BLaER1 (cell line): ENCODE results near the gene LRRTM1.

ENCODE experiments used
- H3K27ac ChIP-seq: shearing (Covaris generic); formaldehyde crosslinking; 2 replicates; pipeline ENCODE4 v1.8.1; 2022
- H3K27me3 ChIP-seq: shearing (Covaris generic); formaldehyde crosslinking; 2 replicates; pipeline ENCODE4 v1.8.1; 2022
- H3K36me3 ChIP-seq: shearing (Covaris generic); formaldehyde crosslinking; 2 replicates; pipeline ENCODE4 v1.8.1; 2022
- H3K4me1 ChIP-seq: shearing (Covaris generic); formaldehyde crosslinking; 2 replicates; pipeline ENCODE4 v1.8.1; 2022
- H3K4me2 ChIP-seq: shearing (Covaris generic); formaldehyde crosslinking; 2 replicates; pipeline ENCODE4 v1.8.1; 2022
- H3K4me3 ChIP-seq: shearing (Covaris generic); formaldehyde crosslinking; 2 replicates; pipeline ENCODE4 v1.8.1; 2022
- H3K9ac ChIP-seq: shearing (Covaris generic); formaldehyde crosslinking; 2 replicates; pipeline ENCODE4 v1.8.1; 2022
- H3K9me3 ChIP-seq: shearing (Covaris generic); formaldehyde crosslinking; 2 replicates; pipeline ENCODE4 v1.8.1; 2022
- H4K20me1 ChIP-seq: shearing (Covaris generic); formaldehyde crosslinking; 2 replicates; pipeline ENCODE4 v1.8.1; 2022
- Cebpa-rat ChIP-seq: shearing (Covaris generic); IDR thresholded peaks from 2 replicates; pipeline ENCODE4 v1.8.1; 2022

LRRTM1 gene

DNA sequence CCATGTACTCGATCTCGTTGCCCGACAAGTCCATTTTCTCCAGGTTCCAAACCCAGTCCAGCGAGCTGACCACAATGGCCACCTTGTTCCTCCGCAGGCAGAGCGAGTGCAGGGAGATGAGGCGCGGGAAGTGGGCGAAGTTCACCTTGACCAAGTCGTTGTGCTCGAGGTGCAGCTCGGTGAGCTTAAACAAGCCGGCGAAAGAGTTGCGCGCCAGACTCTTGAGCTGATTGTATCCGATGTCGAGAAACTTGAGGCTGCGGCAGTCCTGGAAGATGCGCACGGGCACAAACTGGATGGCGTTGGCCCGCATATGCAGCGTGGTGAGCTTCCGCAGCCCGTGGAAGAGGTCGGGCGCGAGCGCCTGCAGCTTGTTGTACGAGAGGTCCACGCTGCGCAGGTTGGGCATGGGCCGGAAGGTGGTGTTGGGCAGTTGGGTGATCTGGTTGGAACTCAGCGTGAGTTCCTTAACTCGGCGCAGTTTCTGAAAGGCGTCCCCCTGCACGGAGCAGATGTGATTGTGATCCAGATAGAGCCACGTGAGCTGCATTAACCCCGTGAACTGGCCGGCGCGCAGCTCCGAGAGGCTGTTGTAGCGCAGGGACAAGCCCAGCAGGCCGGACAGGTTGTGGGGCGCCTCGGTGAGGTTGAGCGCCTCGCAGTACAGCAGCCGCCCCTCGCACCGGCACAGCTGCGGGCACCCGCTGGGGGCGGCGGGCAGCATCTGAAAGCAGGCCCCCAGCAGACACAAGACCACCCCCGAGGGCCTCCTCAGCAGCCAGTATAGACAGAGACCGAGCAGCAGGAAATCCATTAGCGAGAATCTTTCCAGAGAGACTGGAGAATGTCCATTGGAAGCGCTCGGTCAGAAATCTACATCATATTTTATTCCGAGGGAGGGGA is 1.3 kb downstream of the LRRTM1 start:
- H3K4me3 ChIP-seq = no peak overlapping the region; the same call in 1 of the 2 replicates
- H3K4me1 ChIP-seq = peaks cover 6% of the 10 kb centered on the region
- peak overlapping the region; percentile 93 for H3K4me2 ChIP-seq
- H4K20me1 ChIP-seq = no peaks in the 10 kb centered on the region
- no peaks in the 10 kb centered on the region for H3K36me3 ChIP-seq
- no peak overlapping the region for H3K27ac ChIP-seq
- H3K9me3 ChIP-seq = peaks cover 21% of the 10 kb centered on the region
- TF ChIP-seq Cebpa-rat = no peak
- peaks cover 44% of the 10 kb centered on the region for H3K27me3 ChIP-seq
- H3K9ac ChIP-seq = no peak overlapping the region

- H3K27me3 ChIP-seq = peaks cover 44% of the 10 kb centered on the region
- no peak overlapping the region for H3K27ac ChIP-seq
- no peak overlapping the region for H3K4me2 ChIP-seq
- peaks cover 21% of the 10 kb centered on the region for H3K9me3 ChIP-seq
- no peak for TF ChIP-seq Cebpa-rat
- H3K9ac ChIP-seq = no peak overlapping the region
- H4K20me1 ChIP-seq = no peaks in the 10 kb centered on the region
- H3K4me1 ChIP-seq = peaks cover 6% of the 10 kb centered on the region
- no peaks in the 10 kb centered on the region for H3K36me3 ChIP-seq
- no peak overlapping the region for H3K4me3 ChIP-seq
Measured at GRCh38 chr2:80302314-80303005, 2.1 kb downstream of the LRRTM1 start.

- Histone ChIP-seq H3K27ac (no peak overlapping the region), H3K36me3 (no peaks in the 10 kb centered on the region), H3K9ac (no peak overlapping the region), H3K27me3 (peaks cover 44% of the 10 kb centered on the region), H3K4me2 (no peak overlapping the region), H4K20me1 (no peaks in the 10 kb centered on the region), H3K4me3 (no peak overlapping the region), H3K4me1 (peaks cover 6% of the 10 kb centered on the region), H3K9me3 (peaks cover 21% of the 10 kb centered on the region)
- no peak for TF ChIP-seq Cebpa-rat
Measured at GRCh38 chr2:80302001-80302313, 2.6 kb downstream of the LRRTM1 start.

- Histone ChIP-seq H3K9me3 (peaks cover 21% of the 10 kb centered on the region), H3K4me3 (no peak overlapping the region), H3K9ac (no peak overlapping the region), H3K36me3 (no peaks in the 10 kb centered on the region), H4K20me1 (no peaks in the 10 kb centered on the region), H3K4me1 (peaks cover 6% of the 10 kb centered on the region), H3K4me2 (no peak overlapping the region), H3K27ac (no peak overlapping the region), H3K27me3 (peaks cover 44% of the 10 kb centered on the region)
- no peak for TF ChIP-seq Cebpa-rat
Measured at GRCh38 chr2:80300954-80301353, 3.6 kb downstream of the LRRTM1 start.

DNA sequence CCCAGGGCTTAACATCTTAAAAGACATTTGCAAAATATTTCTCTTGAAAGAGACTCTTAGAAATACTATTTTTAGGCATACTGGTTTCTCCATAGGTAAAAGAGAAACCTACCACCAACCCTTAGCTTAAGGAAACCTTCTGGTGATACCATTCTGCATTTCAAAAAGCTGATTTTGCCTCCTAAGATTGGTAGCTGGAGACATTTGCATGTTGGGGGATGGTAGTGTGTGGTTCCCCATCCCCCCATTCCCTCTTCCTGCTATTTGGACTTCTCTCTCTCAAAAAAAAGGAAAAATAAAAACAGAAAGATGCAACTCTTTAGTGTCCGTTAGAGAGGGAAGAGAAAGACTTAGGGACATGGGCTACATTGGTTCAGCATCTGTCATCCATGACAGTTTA is 4.2 kb downstream of the LRRTM1 start:
- Histone ChIP-seq H3K4me2 (no peak overlapping the region), H3K9me3 (peaks cover 21% of the 10 kb centered on the region), H4K20me1 (no peaks in the 10 kb centered on the region), H3K4me3 (no peak overlapping the region), H3K4me1 (peaks cover 6% of the 10 kb centered on the region), H3K27me3 (peaks cover 40% of the 10 kb centered on the region), H3K27ac (no peak overlapping the region), H3K36me3 (no peaks in the 10 kb centered on the region), H3K9ac (no peak overlapping the region)
- no peak for TF ChIP-seq Cebpa-rat

- Histone ChIP-seq H3K27me3 (peaks cover 33% of the 10 kb centered on the region), H3K4me3 (no peak overlapping the region), H3K36me3 (no peaks in the 10 kb centered on the region), H3K9me3 (peaks cover 17% of the 10 kb centered on the region), H3K27ac (no peak overlapping the region), H3K4me2 (no peak overlapping the region), H4K20me1 (no peaks in the 10 kb centered on the region), H3K9ac (no peak overlapping the region), H3K4me1 (peaks cover 6% of the 10 kb centered on the region)
- no peak for TF ChIP-seq Cebpa-rat
Measured at GRCh38 chr2:80299661-80300060, 4.9 kb downstream of the LRRTM1 start.

DNA sequence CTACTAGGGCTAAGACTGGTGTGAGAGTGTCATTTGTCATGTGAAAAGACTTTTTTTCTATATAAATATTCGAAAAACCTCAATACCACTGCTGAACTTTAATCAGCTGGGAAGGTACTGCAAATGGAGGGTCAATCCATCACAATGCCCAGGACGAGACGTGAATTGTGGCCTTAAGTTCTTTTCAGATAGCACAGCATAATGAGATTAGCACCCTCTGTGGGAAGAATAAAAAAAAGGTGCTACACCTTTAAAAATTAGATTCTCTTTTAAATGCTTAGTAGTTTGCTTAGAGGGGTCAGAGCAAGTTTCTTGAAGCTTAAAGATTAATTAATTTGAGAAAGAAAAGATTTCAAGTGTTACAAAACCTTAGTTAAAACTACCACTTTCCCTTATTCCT is 5.6 kb downstream of the LRRTM1 start:
- Histone ChIP-seq H3K4me2 (no peak overlapping the region), H3K27me3 (peaks cover 26% of the 10 kb centered on the region), H3K4me3 (no peak overlapping the region), H3K9ac (no peak overlapping the region), H4K20me1 (no peaks in the 10 kb centered on the region), H3K27ac (no peak overlapping the region), H3K36me3 (no peaks in the 10 kb centered on the region), H3K4me1 (peaks cover 2% of the 10 kb centered on the region), H3K9me3 (peaks cover 17% of the 10 kb centered on the region)
- no peak for TF ChIP-seq Cebpa-rat

DNA sequence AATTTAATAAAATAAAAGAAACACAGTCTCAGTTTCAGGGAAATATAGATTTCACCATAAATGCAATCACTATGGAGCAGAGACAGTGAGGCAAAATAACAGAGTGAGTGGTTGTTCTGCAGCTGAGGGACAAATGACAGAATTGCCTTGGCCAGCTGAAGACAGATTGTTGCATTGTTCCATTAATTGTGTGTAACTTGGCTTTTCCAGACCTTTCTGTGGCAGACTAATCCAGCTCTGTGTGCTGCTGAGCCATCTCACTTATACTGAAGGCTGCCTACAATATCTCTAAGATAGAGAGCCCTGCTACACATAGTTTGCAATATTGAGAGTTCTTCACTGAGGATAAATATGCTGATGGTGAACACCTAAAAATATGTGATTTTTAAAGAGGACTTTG is 11.5 kb downstream of the LRRTM1 start:
- Histone ChIP-seq H3K4me2 (no peak overlapping the region), H3K4me3 (no peak overlapping the region), H3K36me3 (no peaks in the 10 kb centered on the region), H3K27me3 (no peaks in the 10 kb centered on the region), H4K20me1 (no peaks in the 10 kb centered on the region), H3K9me3 (no peaks in the 10 kb centered on the region), H3K9ac (no peak overlapping the region), H3K4me1 (no peaks in the 10 kb centered on the region), H3K27ac (no peak overlapping the region)
- no peak for TF ChIP-seq Cebpa-rat

DNA sequence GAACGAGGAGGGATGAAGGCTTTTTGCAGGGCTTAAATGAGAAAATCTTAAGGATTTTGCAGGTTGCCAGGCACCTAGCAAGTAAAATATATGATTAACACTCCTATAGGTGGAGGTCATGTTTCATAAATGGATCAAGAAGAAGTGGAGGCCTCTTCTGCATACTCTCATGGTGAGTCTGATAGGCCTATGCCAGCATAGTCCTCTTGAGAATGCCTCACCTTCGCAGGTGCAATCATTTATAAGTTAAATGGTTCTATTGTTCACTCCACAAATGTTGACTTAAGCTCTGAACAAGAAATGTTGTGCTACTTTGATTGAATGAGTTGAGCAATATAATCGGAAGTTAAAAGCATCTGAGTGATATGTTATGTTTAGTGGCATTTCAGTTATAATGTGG is 12.1 kb downstream of the LRRTM1 start:
- no peaks in the 10 kb centered on the region for H3K9me3 ChIP-seq
- no peak overlapping the region for H3K4me2 ChIP-seq
- H3K27ac ChIP-seq = no peak overlapping the region
- H4K20me1 ChIP-seq = no peaks in the 10 kb centered on the region
- TF ChIP-seq Cebpa-rat = no peak
- no peaks in the 10 kb centered on the region for H3K4me1 ChIP-seq
- no peaks in the 10 kb centered on the region for H3K36me3 ChIP-seq
- H3K27me3 ChIP-seq = no peaks in the 10 kb centered on the region
- H3K9ac ChIP-seq = no peak overlapping the region
- H3K4me3 ChIP-seq = no peak overlapping the region

- H3K9ac ChIP-seq = no peak overlapping the region
- H4K20me1 ChIP-seq = no peaks in the 10 kb centered on the region
- no peaks in the 10 kb centered on the region for H3K4me1 ChIP-seq
- H3K27me3 ChIP-seq = no peaks in the 10 kb centered on the region
- no peaks in the 10 kb centered on the region for H3K36me3 ChIP-seq
- no peak overlapping the region for H3K4me2 ChIP-seq
- H3K9me3 ChIP-seq = no peaks in the 10 kb centered on the region
- no peak for TF ChIP-seq Cebpa-rat
- no peak overlapping the region for H3K27ac ChIP-seq
- no peak overlapping the region for H3K4me3 ChIP-seq
Measured at GRCh38 chr2:80291656-80292055, 12.9 kb downstream of the LRRTM1 start.
